Placental pericyte (primary cell): ENCODE measurements around the gene FRAT1. TPM values are rescaled to one million over a fixed set of nuclear protein-coding genes. Genes with fewer than 3 reads are reported as not detected.

Experiments
- small RNA-seq: library from RNA; depleted of rRNA; stranded (forward); fragments of <200 nt; gene quantifications from one replicate; pipeline ENCODE3, GENCODE V24; 2012; ENCODE audit warnings: low replicate concordance
- total RNA-seq: library from RNA; depleted of rRNA; stranded (reverse); fragments of >200 nt; gene quantifications from 2 replicates; pipeline ENCODE4 v1.2.3, GENCODE V29; 2012

Gene FRAT1
- 0.86 and 1.8 TPM in 2 replicates for total RNA-seq

GRCh38 chr10:97318772-97319651 lies at the start of gene FRAT1:
FRAT1 (plus strand) TSS chr10:97319271; CDS start chr10:97319454, 183 bp downstream.

DNA sequence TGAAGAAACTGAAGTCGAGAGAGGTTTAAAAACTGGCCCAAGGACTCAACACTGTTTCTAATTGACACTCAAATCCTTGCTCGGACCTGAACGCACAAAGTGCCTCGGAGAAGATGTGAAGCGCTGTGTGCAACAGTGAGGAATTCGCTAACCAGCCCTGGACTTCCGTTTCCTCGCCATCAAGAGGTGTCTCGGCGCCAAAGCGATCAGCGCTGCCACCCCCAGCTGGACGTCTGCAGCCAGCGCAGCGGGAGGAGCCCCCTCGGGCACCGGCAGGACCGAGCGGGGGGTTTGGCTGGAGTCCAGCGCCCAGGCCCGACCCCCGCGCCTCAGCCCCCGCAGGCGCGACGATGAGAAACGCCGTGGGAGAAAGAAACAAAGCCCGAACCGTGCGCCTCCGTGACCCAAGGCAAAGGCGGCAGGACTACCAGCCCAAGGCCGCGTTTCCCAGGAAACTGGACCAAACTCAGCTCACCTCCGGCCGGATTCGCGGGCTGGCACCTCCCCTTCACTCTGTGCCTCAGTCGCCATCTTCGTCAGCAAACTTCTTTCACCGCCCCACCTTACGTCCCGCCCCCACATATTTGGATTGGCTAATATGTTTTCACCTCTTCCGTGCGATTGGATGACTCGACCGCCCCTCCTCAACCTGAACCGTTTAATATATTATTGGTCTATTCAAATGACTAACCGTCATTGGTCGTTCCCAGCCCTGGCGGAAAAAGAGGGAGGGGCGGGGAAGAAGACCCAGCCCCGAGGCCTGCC lies 26.8 kb upstream of the FRAT1 start, which contains the start of gene ARHGAP19:
Gene ARHGAP19, minus strand, starts transcription at position 541 of the 765 bp plus-strand sequence. Its CDS starts 10 bp downstream, at position 531.

DNA sequence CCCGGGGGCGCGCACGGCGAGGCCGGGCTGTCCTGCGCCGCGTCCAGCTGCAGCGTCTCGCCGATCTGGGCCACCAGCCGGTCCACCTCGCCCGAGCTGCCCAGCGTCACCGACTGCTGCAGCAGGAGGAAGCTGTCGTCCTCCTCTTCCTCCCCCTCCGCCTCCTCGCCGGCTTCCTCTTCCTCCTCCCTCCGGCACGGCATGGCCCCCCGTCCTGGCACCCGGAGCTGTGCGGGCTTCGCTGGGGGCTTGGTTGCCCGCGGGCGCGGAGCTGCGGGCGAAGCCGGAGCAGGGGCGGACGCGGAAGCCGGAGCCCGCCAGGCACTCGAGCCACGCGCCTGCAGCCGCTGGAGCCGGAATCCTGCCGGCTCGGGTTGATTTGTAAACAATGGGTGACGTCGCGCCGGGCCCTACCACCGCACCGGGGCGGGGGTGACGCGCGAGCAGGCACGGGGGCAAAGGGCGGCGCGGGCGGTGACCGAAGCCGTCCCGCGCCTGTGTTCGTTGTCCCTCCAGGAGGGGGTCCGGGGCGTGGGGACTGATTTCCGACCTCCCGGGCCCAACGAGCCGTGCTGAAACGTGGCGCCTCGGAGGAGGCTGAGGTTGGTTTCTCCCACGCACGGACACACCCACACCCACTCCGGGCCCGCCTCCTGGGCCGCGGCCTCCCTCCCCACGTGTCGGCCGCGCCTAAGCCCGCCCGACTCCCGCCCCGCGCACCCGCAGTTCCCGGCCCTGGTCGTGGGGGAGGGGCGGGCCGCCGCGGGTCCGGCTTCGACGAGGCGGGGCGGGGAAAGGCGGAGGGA lies 15.5 kb downstream of the FRAT1 start, which contains the start of gene FRAT2:
Gene FRAT2, minus strand, starts transcription at position 360 of the 806 bp plus-strand sequence. Its CDS starts 157 bp downstream, at position 203.

Small RNA genes lying within 50 kb of the gene (small RNA-seq; reads per million reads assigned to genes)
- not detected for gene RF00017

Other genes with a start within 250 kb of the FRAT1 start
- gene SLIT1, start 133.3 kb upstream of the FRAT1 start, total RNA-seq, result 0.14 TPM in 1 of 2 replicates, not detected in the other
- 2.8 and 15.2 TPM in 2 replicates for gene ARHGAP19, start 26.6 kb upstream of the FRAT1 start, total RNA-seq
- gene FRAT2, start 15.5 kb downstream of the FRAT1 start, total RNA-seq, result 3.9 and 6.0 TPM in 2 replicates
- gene RRP12, start 82.1 kb downstream of the FRAT1 start, total RNA-seq, result 31.1 and 50.0 TPM in 2 replicates
- gene PGAM1, start 106.9 kb downstream of the FRAT1 start, total RNA-seq, result 274 and 654 TPM in 2 replicates
- gene EXOSC1, start 126.7 kb downstream of the FRAT1 start, total RNA-seq, result 48.1 and 54.1 TPM in 2 replicates
- 55.1 and 92.6 TPM in 2 replicates for gene ZDHHC16, start 126.9 kb downstream of the FRAT1 start, total RNA-seq
- gene MMS19, start 179.2 kb downstream of the FRAT1 start, total RNA-seq, result 66.7 and 102 TPM in 2 replicates
- 41.6 and 54.0 TPM in 2 replicates for gene UBTD1, start 179.7 kb downstream of the FRAT1 start, total RNA-seq